Spleen (tissue), 11 donors: ENCODE results near the gene FIS1. TPM values are rescaled to one million over a fixed set of nuclear protein-coding genes. Genes with fewer than 3 reads are reported as not detected.
"Not testable (repeated sequence)": the region's sequence is repeated elsewhere in the genome, so short reads cannot be mapped to it uniquely, and the experiment has no call there.

Experiments
- DNase-seq: peaks from one replicate; pipeline ENCODE4 v3.0.0-alpha.2; 2020
- H3K27ac ChIP-seq, 8 donors: fragments of 200-600 bp; sonication (generic) in 7 of 8; 1 replicate in 4 of 8; 2 replicates in 4 of 8; pipeline versions ENCODE4 v1.5.0 to v1.8.0; 2016 to 2021; ENCODE audit warnings: inconsistent platforms in 4 of 8, mild to moderate bottlenecking in 4 of 8, moderate library complexity in 1 of 8
- H3K27me3 ChIP-seq, 7 donors: fragments of 200-600 bp; sonication (generic) in 6 of 7; replicated peaks in 1 of 7; 1 replicate in 4 of 7; 2 replicates in 3 of 7; pipeline versions ENCODE4 v1.5.0 to v1.8.0; 2016 to 2021; ENCODE audit warnings: inconsistent platforms in 3 of 7, mild to moderate bottlenecking in 1 of 7
- H3K36me3 ChIP-seq, 6 donors: fragments of 200-600 bp; sonication (generic) in 5 of 6; 1 replicate in 4 of 6; 2 replicates in 2 of 6; pipeline versions ENCODE4 v1.5.0 to v1.8.0; 2016 to 2021; ENCODE audit warnings: inconsistent platforms in 2 of 6
- H3K4me1 ChIP-seq, 6 donors: fragments of 200-600 bp; sonication (generic) in 5 of 6; 1 replicate in 3 of 6; 2 replicates in 3 of 6; pipeline versions ENCODE4 v1.5.0 to v1.8.0; 2016 to 2021; ENCODE audit warnings: inconsistent platforms in 3 of 6
- H3K4me3 ChIP-seq, 8 donors: fragments of 200-600 bp; sonication (generic) in 7 of 8; 1 replicate in 4 of 8; 2 replicates in 4 of 8; pipeline versions ENCODE4 v1.5.0 to v1.8.0; 2016 to 2021; ENCODE audit warnings: inconsistent platforms in 4 of 8, mild to moderate bottlenecking in 4 of 8, moderate library complexity in 2 of 8
- H3K9me3 ChIP-seq, 8 donors: fragments of 200-600 bp; sonication (generic) in 7 of 8; 1 replicate in 4 of 8; 2 replicates in 4 of 8; pipeline versions ENCODE4 v1.5.0 to v1.8.0; 2016 to 2021; ENCODE audit warnings: inconsistent platforms in 4 of 8
- POLR2A ChIP-seq, 3 donors: fragments of 450-650 bp; IDR thresholded peaks; one replicate each; pipeline ENCODE4 v1.5.1; 2017; ENCODE audit warnings: antibody characterized with exemption in 3 of 3, mild to moderate bottlenecking in 1 of 3
- POLR2AphosphoS5 ChIP-seq, 3 donors: sonication (generic); formaldehyde crosslinking; IDR thresholded peaks; one replicate each; pipeline ENCODE4 v1.5.1; 2017; ENCODE audit warnings: antibody characterized with exemption in 3 of 3
- WGBS, 5 donors: extraction: QIAGEN DNeasy Blood & Tissue Kit in 3 of 5; methylation state at CpG; one replicate each; pipeline versions ENCODE4 v1.1.5 to v1.1.7; 2013 to 2018; 5-methylcytosine and 5-hydroxymethylcytosine counted together
- intact Hi-C: fragments of 100-400 bp; cut with DNase I; formaldehyde crosslinking; loops from one replicate; pipeline ENCODE4 v1.15.0; 2023; ENCODE audit warnings: low total_unique reads
- polyA plus RNA-seq, 3 donors: library from polyadenylated mRNA; stranded (reverse); fragments of 200-250 nt; gene quantifications; one replicate each; pipeline ENCODE4 v1.2.1, GENCODE V29; 2013
- total RNA-seq, 7 donors: library from RNA; depleted of rRNA in 3 of 7; stranded (reverse); fragments of >200 nt in 3 of 7; fragmentation: NEBNext Ultra II Directional in 4 of 7; extraction: Animal tissue kit (Norgen Biotek cat#: 25700) in 4 of 7; gene quantifications; one replicate each; pipeline versions ENCODE4 v1.1.0 to v1.2.1, GENCODE V29; 2016 to 2021
- TF ChIP-seq, protein P1 (sequence below), 11 experiments: fragments of 200-600 bp in 7 of 11; fragments of 450-650 bp in 4 of 11; sonication (generic) in 4 of 11; IDR thresholded peaks in 8 of 11; conservative IDR thresholded peaks in 3 of 11; 1 replicate in 7 of 11; 2 replicates in 4 of 11; pipeline versions ENCODE4 v1.4.0 to v1.8.0; 2016 to 2021; ENCODE audit warnings: antibody characterized with exemption in 11 of 11, inconsistent platforms in 4 of 11, mild to moderate bottlenecking in 1 of 11
- donor health status: healthy with polysubstance abuse.
- donor health status: DM: no; HTN: no; CAD: no; lungs with moderate emphysema.
- donor health status: DM: no; HTN: no; CAD: no.
- donor health status: Bipolar disorder and iron deficiency.
- donor health status: healthy.
- donor health status: DM: no; HTN: no; CAD: no.
- donor health status: DM: yes; HTN: yes; CAD: no.

The FIS1 gene
- total and polyA plus RNA-seq, 10 donors, result 130 to 250 (median 179) TPM

DNA sequence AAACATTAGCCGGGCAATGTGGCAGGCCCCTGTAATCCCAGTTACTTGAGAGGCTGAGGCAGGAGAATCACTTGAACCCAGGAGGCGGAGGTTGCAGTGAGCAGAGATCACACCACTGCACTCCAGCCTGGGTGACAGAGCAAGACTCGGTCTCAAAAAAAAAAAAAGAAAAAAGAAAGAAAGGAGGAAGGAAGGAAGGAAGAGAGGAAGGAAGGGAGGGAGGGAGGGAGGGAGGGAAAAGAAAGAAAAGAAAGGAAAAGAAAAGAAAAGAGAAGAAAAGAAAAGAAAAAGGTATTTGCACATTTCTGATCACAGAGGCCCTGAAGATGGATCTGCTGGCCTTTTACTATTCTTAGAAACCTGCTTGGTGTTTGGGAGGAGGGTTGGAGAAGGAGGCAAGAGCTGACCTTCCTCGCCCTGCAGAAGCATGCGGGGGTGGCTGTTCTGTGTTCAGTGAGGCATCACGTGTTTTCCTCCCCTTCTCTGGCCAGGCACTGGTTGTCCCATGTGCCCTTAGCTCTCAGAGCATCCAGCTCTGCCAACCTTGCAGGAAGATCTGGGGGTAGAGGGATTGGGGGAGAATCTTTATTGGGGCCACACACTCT lies 19.3 kb upstream of the FIS1 start:
- H3K9me3 ChIP-seq, H3K36me3 ChIP-seq, DNase-seq, intact Hi-C loops, H3K27ac ChIP-seq, H3K4me1 ChIP-seq, H3K4me3 ChIP-seq: not testable (repeated sequence)
- peaks cover 0 to 17% (median 0%) of the 10 kb centered on the region in 7 donors for H3K27me3 ChIP-seq
- peak in 1 of 3 donors; percentile 27 for TF ChIP-seq POLR2AphosphoS5 (IDR thresholded peaks at IDR 0.05)
- 52 to 64% (median 58%) methylated on average over 6 of the region's 6 CpGs for WGBS, 5 donors

GRCh38 chr7:101258243-101258731 lies 13.4 kb upstream of the FIS1 start:
- 76 to 89% (median 81%) methylated on average over 7 of the region's 7 CpGs for WGBS, 5 donors
- Histone ChIP-seq H3K4me1 (no peaks in the 10 kb centered on the region), H3K9me3 (no peaks in the 10 kb centered on the region), H3K36me3 (no peaks in the 10 kb centered on the region), H3K27me3 (peaks cover 0 to 21% (median 0%) of the 10 kb centered on the region in 7 donors), H3K27ac (no peak overlapping the region), H3K4me3 (no peak overlapping the region)
- no peak for TF ChIP-seq POLR2AphosphoS5 (IDR thresholded peaks at IDR 0.05)
- TF ChIP-seq POLR2A (IDR thresholded peaks at IDR 0.05), result no peak
- TF ChIP-seq, protein P1, sequence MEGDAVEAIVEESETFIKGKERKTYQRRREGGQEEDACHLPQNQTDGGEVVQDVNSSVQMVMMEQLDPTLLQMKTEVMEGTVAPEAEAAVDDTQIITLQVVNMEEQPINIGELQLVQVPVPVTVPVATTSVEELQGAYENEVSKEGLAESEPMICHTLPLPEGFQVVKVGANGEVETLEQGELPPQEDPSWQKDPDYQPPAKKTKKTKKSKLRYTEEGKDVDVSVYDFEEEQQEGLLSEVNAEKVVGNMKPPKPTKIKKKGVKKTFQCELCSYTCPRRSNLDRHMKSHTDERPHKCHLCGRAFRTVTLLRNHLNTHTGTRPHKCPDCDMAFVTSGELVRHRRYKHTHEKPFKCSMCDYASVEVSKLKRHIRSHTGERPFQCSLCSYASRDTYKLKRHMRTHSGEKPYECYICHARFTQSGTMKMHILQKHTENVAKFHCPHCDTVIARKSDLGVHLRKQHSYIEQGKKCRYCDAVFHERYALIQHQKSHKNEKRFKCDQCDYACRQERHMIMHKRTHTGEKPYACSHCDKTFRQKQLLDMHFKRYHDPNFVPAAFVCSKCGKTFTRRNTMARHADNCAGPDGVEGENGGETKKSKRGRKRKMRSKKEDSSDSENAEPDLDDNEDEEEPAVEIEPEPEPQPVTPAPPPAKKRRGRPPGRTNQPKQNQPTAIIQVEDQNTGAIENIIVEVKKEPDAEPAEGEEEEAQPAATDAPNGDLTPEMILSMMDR (IDR thresholded peaks at IDR 0.05 in 8 of 11, conservative IDR thresholded peaks at IDR 0.05 in 3 of 11), result no peak
- DNase-seq, result no peak
- intact Hi-C loops, result no loop called here

GRCh38 chr7:101255796-101256195 lies 10.9 kb upstream of the FIS1 start:
- peaks cover 6 to 18% (median 16%) of the 10 kb centered on the region in 6 donors for H3K4me1 ChIP-seq
- peaks cover 0 to 2% (median 0%) of the 10 kb centered on the region in 6 donors for H3K36me3 ChIP-seq
- H3K27ac ChIP-seq, result no peak overlapping the region
- H3K27me3 ChIP-seq, result peaks cover 0 to 13% (median 0%) of the 10 kb centered on the region in 7 donors
- intact Hi-C loops, result no loop called here
- no peak overlapping the region for H3K4me3 ChIP-seq
- no peaks in the 10 kb centered on the region for H3K9me3 ChIP-seq
- no peak for TF ChIP-seq POLR2A (IDR thresholded peaks at IDR 0.05)
- TF ChIP-seq, protein P1 (IDR thresholded peaks at IDR 0.05 in 8 of 11, conservative IDR thresholded peaks at IDR 0.05 in 3 of 11), result no peak
- no peak for TF ChIP-seq POLR2AphosphoS5 (IDR thresholded peaks at IDR 0.05)
- 69 to 89% (median 77%) methylated on average over 4 of the region's 4 CpGs for WGBS, 5 donors
- no peak for DNase-seq

DNA sequence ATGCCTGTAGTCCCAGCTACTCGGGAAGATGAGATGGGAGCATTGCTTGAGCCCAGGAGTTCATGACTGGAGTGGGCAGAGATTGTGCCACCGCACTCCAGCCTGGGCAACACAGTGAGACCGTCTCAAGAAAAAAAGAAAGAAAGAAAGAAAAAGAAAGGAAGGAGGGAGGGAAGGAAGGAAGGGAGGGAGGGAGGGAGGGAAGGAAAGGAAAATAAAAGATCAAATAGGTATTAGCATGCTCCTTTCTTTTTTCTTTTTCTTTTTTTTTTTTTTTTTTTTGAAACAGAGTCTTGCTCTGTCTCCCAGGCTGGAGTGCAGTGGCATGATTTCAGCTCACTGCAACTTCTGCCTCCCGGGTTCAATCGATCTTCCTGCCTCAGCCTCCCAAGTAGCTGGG lies 8.3 kb upstream of the FIS1 start:
- Histone ChIP-seq H3K4me1 (peaks cover 16 to 43% (median 31%) of the 10 kb centered on the region in 6 donors), H3K27me3 (peaks cover 0 to 13% (median 0%) of the 10 kb centered on the region in 7 donors), H3K36me3 (peaks cover 0 to 28% (median 11%) of the 10 kb centered on the region in 6 donors), H3K4me3 (peak overlapping the region in 4 of 8 donors; percentile 72 to 98 (median 90))
- WGBS, 5 donors, result 84 to 90% (median 86%) methylated on average over 5 of the region's 5 CpGs
- H3K9me3 ChIP-seq, H3K27ac ChIP-seq, intact Hi-C loops, DNase-seq: not testable (repeated sequence)

DNA sequence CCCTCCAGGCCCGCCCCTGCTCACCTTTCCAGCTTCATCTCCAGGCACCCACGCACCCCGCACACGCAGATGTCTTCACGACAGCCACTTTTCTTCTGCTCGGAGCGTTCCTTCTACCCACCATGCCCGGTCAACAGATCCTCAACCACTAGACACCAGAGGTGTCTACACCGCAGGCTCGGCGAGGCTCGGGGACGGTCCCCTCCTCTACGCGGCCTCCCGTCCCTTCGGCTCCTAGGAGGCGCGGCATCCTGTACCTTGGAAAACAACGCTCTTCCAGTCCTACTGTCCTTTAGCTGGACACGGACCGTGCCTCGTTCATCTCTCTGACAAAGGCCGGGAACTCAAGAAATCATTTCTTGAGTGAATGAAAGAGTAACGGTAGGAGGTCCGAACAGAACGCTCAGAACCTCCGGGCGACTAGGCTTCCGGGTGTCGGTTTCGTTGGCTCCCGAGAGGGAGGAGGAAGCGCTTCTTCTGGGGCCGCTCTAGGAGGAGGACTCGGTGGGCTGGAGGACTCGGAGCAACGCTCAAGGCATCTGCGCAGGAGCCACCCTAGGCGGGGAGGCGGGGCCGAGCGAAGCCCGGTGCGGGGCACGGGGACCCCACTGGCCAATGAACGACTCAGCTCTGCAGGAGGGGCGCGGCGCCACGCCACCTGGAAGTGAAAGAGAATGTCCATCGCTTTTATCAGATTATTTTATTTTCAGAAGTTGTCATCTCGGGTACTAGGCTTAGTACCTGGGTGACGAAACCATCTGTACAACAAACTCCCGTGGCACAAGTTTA lies 7.2 kb upstream of the FIS1 start:
- peak; percentile 99 for DNase-seq
- intact Hi-C loops, result no loop called here
- peaks cover 16 to 49% (median 31%) of the 10 kb centered on the region in 6 donors for H3K4me1 ChIP-seq
- peak overlapping the region; percentile 72 to 98 (median 90) for H3K4me3 ChIP-seq
- peaks cover 0 to 7% (median 0%) of the 10 kb centered on the region in 7 donors for H3K27me3 ChIP-seq
- TF ChIP-seq, protein P1 (IDR thresholded peaks at IDR 0.05 in 8 of 11, conservative IDR thresholded peaks at IDR 0.05 in 3 of 11), result peak in 2 of 11 experiments; percentile 22 to 36
- no peak for TF ChIP-seq POLR2A (IDR thresholded peaks at IDR 0.05)
- TF ChIP-seq POLR2AphosphoS5 (IDR thresholded peaks at IDR 0.05), result peak; percentile 84 to 89 (median 88)
- peak overlapping the region; percentile 67 to 92 (median 87) for H3K27ac ChIP-seq
- peaks cover 0 to 39% (median 11%) of the 10 kb centered on the region in 6 donors for H3K36me3 ChIP-seq
- no peaks in the 10 kb centered on the region for H3K9me3 ChIP-seq
- 0 to 1% (median 0%) methylated on average over 52 to 55 of the region's 55 CpGs for WGBS, 5 donors
